Umbilical cord (tissue), 2 donors: ENCODE results near the gene NKAIN4. TPM values are rescaled to one million over a fixed set of nuclear protein-coding genes. Genes with fewer than 3 reads are reported as not detected.
A peak's percentile ranks its signal among the peaks of the same experiment; 100 is the strongest.
"Not testable (repeated sequence)": the region's sequence is repeated elsewhere in the genome, so short reads cannot be mapped to it uniquely, and the experiment has no call there.

Experiments used
- DNase-seq: peaks from one replicate; pipeline ENCODE4 v3.0.0-alpha.2; 2015; ENCODE audit warnings: low spot score
- total RNA-seq: library from RNA; depleted of rRNA; stranded (reverse); fragments of >200 nt; gene quantifications from one replicate; pipeline ENCODE4 v1.2.3, GENCODE V29; 2014; ENCODE audit warnings: low replicate concordance; ENCODE audit not compliant: insufficient read depth

Gene NKAIN4
- total RNA-seq, 1 donor from 2014 or later, result not detected

- DNase-seq, result peak; percentile 95
Measured at GRCh38 chr20:63258781-63259180, 4.5 kb upstream of the NKAIN4 start.

DNA sequence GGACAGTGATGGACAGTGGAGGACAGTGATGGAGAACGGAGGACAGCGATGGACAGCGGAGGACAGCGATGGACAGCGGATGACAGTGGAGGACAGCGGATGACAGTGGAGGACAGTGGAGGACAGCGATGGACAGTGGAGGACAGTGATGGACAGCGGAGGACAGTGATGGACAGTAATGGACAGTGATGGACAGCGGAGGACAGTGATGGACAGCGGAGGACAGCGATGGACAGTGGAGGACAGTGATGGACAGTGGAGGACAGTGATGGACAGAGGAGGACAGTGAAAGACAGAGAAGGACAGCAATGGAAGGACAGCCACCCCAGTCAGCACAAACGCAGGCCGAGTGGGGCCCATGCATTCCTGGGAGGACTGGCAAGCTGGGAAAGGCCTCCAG lies 3.4 kb upstream of the NKAIN4 start:
- DNase-seq, result no peak

- DNase-seq, result no peak
Measured at GRCh38 chr20:63256954-63257353, 2.7 kb upstream of the NKAIN4 start.

GRCh38 chr20:63255931-63256704 lies 1.9 kb upstream of the NKAIN4 start:
- DNase-seq, result peak; percentile 71

- no peak for DNase-seq
Measured at GRCh38 chr20:63254606-63255384, 532 bp upstream of the NKAIN4 start.

GRCh38 chr20:63253438-63254231 lies 628 bp downstream of the NKAIN4 start:
- peak; percentile 63 for DNase-seq

- DNase-seq, result no peak
Measured at GRCh38 chr20:63253065-63253437, 1.2 kb downstream of the NKAIN4 start.

DNA sequence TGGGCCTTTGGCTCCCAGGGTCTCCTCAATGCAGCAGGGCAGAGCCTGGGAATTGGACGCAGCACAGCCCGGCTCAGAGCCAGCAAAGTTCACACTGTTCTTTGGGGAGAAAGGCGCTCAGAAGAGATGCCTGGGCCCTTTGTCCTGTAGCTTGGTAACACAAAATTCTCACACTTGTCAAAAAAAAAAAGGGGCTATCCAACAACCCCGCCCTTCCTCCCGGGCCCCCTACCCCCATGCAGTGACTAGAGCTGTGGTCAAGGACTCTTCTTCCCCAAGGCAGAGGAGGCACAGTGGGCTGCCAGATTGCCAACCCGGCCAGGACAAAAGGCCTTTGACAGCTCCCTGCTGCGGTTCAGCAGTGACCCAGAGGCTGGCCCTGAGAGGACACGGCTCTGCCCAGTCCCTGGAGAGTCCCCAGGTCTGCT lies 2.0 kb downstream of the NKAIN4 start:
- DNase-seq, result no peak

DNA sequence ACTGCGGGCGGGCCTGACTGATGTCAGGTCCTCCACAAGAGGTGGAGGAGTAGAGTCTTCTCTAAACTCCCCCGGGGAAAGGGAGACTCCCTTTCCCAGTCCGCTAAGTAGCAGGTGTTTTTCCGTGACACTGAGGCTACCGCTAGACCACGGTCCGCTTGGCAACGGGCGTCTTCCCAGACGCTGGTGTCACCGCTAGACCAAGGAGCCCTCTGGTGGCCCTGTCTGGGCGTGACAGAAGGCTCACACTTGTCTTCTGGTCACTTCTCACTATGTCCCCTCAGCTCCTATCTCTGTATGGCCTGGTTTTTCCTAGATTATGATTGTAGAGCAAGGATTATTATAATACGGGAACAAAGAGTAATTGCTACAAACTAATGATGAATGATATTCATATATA lies 2.9 kb downstream of the NKAIN4 start:
- DNase-seq, result not testable (repeated sequence)

- no peak for DNase-seq
Measured at GRCh38 chr20:63249891-63250290, 4.4 kb downstream of the NKAIN4 start.

DNA sequence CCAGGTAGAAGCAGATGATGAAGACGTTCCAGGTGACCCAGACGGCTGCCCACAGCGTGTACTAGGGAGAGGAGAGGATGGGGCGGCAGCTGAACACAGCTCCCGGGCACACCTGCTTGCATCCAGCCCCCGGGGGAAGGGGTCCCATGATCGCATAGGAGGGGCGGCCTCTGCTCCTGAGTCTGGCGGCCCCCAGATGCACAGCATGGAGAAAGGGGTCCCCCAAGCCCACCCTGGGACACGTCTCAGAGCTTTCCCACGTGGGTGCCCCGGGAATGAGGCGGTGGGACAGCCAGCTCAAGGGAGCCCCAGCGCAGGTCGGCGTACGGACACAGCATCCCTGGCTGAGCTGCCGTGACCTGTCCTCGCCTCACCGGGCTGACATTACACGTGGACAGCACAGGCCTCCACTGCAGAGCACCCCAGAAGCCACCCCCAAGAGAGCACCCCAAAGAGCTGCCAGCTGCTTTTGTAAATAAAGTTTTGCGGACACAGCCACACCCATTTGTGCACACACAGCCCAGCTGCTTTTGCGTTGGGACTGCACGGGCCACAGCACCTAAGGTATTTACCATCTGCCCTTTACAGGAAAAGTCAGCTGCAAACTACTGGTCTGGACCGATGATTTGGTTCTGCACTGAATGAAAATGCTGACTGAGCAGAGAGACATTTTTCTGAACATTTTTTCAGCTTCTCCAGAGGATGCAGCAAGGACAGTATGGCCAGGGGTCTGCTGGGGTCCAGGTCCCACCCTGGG lies 5.2 kb downstream of the NKAIN4 start:
- DNase-seq, result no peak

DNA sequence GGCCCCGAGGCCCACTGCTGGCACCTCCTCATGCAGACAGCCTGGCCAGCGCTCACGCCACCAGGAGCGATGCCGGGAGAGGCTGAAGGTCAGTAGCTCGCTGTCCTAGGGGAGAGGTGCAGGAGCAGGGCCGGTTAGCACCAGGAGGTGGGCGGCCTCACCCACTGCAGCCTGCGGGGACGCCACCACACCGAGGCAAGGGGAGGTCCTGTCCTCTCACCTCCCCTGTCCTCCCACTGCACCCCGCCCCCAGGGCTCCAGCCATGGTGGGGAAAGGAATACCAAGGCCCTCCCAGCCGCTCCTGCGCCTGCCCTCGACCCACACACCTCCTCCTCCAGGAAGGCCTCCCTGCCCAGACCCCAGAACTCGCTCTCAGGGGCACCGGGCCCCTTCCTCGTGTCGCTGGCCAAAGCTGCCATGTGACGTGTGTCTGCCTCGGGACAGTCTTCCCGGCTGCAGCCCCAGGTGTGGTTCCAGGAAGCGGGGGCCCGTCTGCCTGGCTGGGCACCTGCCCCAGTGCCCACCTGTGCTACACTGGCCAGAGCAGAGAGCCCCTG lies 6.5 kb downstream of the NKAIN4 start:
- DNase-seq, result no peak

DNA sequence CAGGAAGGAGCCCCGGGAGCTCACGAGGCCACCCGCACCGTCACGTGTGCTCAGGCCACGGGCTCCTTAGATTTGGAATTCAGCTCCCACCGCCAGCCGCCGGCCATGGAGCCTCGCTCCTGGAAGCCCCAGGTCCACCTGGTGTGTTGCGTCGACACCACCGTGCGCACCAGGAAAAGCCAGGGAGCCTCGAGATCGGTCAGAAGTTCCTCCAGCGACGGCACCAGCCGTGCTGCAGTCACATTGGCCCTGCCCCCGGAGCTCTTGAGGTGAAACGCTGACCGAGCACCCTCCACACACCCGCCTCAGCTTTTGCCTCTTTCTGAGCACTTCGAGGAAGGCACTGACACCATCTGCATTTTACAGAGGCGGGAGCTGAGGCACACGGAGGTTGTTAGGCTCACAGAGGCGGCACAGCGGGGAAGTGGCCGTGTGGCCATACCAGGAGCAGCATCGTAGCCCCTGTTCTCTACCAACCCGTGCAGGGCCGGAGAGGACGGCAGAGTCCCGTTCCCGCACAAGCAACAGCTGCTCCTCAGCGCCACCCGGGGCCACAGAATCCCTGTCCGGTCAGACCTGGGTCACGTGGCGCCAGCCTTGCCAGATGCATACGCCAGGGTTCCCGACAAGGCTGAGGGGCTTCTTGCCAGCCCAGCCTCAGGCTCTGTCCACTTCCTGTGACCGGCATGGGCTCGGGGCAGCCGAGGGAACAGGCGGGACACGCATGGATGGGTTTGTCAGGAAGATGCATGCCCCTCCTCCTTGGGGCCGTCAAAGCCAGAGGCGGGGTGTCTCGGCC lies 7.6 kb downstream of the NKAIN4 start:
- no peak for DNase-seq

DNA sequence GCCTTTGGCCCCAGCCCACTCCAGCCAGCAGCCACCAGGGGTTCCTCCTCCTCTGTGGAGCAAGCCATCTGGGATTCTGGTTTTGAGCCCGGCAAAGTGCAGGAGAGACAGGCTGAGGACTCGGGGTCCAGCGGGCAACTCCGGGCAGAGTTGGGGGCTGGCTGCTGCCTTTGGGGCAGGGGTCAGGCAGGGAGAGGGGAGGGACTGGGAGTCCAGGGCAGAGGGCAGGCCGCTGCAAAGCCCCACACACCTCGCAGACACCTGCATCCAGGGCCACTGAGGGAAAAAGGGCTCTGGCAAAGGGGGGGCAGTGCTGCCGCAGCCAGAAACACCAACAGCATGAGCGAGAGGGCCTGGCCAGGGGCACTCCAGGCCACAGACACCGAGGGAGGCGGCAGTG lies 9.8 kb downstream of the NKAIN4 start:
- DNase-seq, result no peak

GRCh38 chr20:63243604-63244247 lies 10.5 kb downstream of the NKAIN4 start:
- DNase-seq, result no peak

GRCh38 chr20:63242736-63243135 lies 11.5 kb downstream of the NKAIN4 start:
- DNase-seq, result no peak

- DNase-seq, result no peak
Measured at GRCh38 chr20:63241272-63241671, 13.0 kb downstream of the NKAIN4 start.

GRCh38 chr20:63240004-63240403 lies 14.3 kb downstream of the NKAIN4 start:
- DNase-seq, result no peak

GRCh38 chr20:63239431-63239830 lies 14.8 kb downstream of the NKAIN4 start:
- no peak for DNase-seq
